CD4-positive, alpha-beta T cell treated with Interleukin-4 for 4 hours (primary cell): ENCODE data around the gene CHRM2.

Experiments used
- DNase-seq: peaks from one replicate; pipeline ENCODE4 v3.0.0-alpha.2; 2020

The CHRM2 gene

GRCh38 chr7:136897676-136898075 is 29.2 kb downstream of the CHRM2 start:
- DNase-seq = no peak

DNA sequence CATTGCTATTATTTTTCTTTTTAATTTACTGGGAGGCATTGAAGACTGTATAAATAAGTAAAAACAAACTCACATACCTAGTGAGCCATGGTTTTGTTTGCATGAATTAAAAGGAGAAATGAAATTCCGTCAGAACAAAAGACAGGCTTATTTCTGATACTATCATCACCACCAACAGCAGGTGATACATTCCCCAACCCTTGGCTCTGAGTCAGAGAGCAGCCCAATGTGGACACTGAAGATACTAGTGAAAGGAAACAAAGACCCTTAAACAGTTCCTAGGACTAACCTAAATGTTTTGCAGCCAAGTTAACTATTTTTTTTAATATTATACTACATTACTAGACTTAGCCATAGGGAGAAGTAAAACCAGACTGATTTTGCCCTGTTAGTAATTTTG is 31.6 kb downstream of the CHRM2 start:
- DNase-seq = no peak

- no peak for DNase-seq
These were observed 42.3 kb downstream of the CHRM2 start for GRCh38 chr7:136910771-136911170.

- DNase-seq = no peak
These were observed 42.9 kb downstream of the CHRM2 start for GRCh38 chr7:136911344-136911743.

DNA sequence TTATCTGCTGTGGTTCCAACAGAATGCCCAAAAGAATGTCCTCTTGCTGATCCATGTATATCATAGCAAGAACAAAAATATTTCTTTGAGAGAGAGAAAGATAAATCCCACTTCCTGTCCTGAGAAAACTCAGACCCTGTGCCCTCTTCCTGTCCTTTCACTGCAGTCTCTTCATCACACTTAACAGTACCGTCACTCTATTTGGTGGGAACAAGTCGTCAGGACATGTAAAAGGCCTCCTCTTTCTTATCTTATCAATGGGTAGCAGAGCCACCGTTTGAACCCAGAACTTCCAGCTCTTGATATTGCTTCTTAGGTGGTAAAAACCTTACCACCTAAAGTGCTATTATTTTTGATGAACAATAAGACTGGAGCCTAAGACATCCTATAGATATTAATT is 43.9 kb downstream of the CHRM2 start:
- no peak for DNase-seq

DNA sequence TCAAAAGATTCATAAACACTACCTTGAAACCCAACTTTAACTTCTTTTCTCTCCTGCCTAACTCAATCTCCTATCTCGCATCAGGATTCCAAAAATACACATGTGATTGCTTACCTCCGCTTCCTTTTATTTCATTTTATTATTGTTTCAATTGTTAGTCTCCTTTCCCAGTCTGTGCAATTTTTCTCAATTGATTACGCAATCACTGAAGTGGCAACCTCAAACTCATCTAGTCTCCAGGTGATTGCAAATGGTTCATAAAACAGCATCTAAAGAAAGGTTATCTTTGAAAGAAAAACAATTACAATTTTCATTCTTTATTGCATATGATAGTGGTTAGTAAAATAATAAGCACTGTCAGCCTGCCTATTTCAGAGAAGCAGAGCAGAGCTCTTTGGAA is 45.6 kb downstream of the CHRM2 start:
- DNase-seq = no peak

GRCh38 chr7:136919820-136920219 is 51.4 kb downstream of the CHRM2 start:
- DNase-seq = no peak

GRCh38 chr7:136923111-136923667 is 54.7 kb downstream of the CHRM2 start:
- no peak for DNase-seq

- DNase-seq = no peak
These were observed 56.6 kb downstream of the CHRM2 start for GRCh38 chr7:136925044-136925443.

DNA sequence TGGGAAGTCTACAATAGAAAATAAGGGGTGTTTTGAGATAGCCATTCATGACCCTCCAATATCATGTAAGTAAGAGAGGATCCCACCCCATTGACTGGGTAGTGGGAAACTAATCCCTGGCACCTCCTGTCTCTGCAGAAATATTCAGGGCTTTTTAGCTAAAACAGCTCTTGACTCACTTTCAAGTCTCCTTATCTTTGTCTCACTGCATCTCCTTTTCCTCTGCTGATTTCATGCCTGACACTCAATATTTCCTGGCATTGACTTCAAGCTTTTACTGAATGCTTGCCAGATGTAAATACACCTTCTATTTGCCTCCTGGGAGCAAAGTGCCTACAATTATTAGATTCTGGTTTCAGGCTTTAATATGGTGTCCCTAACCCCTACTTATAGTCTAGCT is 57.1 kb downstream of the CHRM2 start:
- DNase-seq = no peak

- no peak for DNase-seq
These were observed 62.9 kb downstream of the CHRM2 start for GRCh38 chr7:136931169-136931867.

GRCh38 chr7:136937436-136937835 is 69.0 kb downstream of the CHRM2 start:
- no peak for DNase-seq

- DNase-seq = no peak
These were observed 70.0 kb downstream of the CHRM2 start for GRCh38 chr7:136938476-136938875.

DNA sequence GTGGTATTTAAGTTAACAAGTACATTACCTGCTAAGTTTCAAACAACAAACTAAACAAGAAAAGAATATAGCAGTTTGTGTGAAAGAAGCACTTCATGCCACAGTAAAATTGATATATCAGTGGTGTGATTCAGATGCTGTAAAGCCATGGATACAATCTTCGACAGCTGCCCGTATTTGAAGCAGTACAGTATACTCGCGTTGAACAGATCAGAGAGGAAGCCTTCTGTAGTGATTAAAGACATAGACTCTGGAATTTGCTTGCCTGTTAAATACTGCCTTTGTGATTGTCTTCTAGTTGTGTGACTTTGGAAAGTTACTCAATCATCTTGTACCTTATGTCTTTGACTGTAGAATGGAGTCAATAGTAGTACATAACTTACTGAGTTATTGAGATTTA is 71.7 kb downstream of the CHRM2 start:
- no peak for DNase-seq

DNA sequence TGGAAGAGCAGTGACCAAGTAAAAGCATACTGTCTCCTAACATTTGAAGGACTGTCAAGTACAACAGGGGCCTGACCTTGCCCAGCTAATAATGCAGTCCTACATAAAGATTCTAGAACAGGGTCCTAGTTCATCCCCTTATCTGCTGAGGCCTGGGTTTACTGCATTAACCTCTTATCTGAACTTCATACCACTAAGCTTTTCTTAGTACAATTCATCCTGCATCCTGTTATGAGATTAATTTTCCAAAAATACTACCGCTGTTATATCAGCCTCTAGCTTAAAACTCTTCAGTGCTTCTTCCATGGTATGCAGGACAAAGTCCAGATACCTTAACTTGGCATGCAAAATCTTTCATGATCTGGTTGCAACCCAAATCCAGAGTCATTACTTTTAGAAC is 72.5 kb downstream of the CHRM2 start:
- DNase-seq = no peak

- DNase-seq = no peak
These were observed 73.4 kb downstream of the CHRM2 start for GRCh38 chr7:136941816-136942215.

GRCh38 chr7:136942401-136942800 is 73.9 kb downstream of the CHRM2 start:
- DNase-seq = no peak

GRCh38 chr7:136942994-136943393 is 74.5 kb downstream of the CHRM2 start:
- DNase-seq = no peak

DNA sequence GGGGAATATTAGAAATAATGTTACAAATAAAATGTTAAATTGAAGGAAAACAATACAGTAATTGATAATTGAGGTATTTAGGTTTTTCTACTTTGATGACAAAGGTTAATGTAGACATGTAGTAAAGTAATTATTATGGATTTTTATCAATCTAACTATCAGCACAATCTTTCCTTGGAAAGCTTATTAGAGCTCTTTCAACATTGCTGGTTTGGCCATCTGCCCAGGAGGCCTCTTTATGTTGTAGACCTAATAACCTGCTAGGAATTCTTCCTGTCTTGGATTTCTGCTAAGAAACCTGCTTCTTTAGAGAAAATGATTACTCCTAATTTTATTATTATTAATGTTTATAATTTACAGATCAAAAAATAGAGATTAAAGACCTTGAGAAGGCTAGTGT is 78.9 kb downstream of the CHRM2 start:
- DNase-seq = no peak

GRCh38 chr7:136950331-136950730 is 81.9 kb downstream of the CHRM2 start:
- DNase-seq = no peak

DNA sequence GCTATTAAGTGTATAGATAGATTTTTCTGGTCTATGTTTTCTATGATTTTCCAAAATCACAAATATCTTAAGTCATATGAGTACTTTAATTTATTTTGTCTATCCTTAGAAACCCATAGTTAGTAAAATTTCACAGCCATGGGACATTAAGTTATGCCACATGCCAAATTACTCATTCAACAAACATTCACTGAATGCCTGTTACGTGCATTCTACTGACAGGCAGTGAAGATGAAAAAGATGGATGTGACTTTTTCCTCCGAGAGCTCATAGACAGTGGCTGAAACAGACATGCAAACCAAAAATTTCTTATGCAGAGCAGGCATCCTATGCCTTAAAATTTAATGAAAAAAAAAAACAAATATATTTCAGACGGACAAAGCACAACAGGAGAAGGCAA is 84.9 kb downstream of the CHRM2 start:
- no peak for DNase-seq

- no peak for DNase-seq
These were observed 87.8 kb downstream of the CHRM2 start for GRCh38 chr7:136956232-136956631.

GRCh38 chr7:136956671-136957070 is 88.2 kb downstream of the CHRM2 start:
- DNase-seq = no peak

DNA sequence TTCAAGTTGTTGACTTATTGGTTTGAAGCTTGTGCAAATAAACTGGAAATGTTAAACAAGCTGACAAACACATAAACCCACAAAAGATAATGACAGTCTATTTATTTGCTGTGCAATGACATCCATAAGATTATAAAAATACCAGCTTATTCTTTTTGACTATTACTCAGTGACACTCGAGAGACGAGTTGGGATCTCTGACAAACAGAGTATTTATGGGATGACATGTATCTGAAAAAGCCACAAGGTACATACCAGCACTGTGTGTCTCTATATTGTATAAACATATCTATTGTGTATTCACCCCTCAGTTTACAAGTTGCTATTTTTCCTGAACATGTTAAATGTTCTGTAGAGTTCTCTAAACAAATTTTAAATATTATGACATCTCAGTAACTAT is 88.9 kb downstream of the CHRM2 start:
- DNase-seq = no peak

GRCh38 chr7:136958016-136958415 is 89.6 kb downstream of the CHRM2 start:
- DNase-seq = no peak
